HG03432 (cell line): ENCODE results near the gene DCDC2B.

Experiments
- ATAC-seq: cut with Tn5 transposase; IDR thresholded peaks from one replicate; pipeline ENCODE4 v1.9.1; 2021; ENCODE audit warnings: mild to moderate bottlenecking, moderate library complexity; ENCODE audit not compliant: unreplicated experiment

DCDC2B gene

DNA sequence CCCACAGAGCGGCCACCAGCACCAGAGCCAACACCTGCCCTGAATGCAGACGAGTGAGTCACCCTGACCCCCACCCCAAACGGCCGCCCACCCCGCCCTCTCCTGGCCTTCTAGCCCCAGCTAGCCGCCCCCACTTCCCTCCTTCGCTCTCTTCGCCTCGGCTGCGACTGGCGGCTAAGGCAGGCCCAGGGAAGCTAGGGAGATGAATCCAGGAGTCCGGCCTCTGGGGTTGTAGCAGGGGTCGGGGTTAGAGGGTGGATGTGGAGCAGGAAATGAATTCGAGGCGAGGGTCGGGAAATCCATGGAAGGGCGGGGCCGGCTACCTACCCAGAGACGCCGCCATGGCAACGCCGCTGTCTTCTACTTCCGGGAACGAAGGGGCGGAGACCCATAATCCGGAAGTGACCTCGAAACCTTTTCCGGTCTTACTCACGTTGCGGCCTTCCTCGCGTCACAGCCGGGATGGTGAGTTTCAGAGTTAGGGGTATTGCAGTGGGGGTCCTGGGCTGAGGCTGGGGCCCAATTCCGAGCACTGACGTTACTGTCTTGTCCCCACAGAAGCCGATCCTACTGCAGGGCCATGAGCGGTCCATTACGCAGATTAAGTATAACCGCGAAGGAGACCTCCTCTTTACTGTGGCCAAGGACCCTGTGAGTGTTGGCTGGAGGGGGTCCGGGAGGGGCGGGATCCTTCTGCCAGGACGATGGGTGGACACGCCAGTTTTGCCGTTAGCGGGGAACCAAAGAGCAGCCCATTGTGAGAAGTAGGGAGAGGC, 13.3 kb downstream of the DCDC2B start, which contains the start of the genes EIF3I and TMEM234:
Gene EIF3I, plus strand, starts transcription at position 428 of the 776 bp plus-strand sequence. Its CDS starts 35 bp downstream, at position 463.
Gene TMEM234, minus strand, starts transcription at position 374 of the 776 bp plus-strand sequence. Its CDS starts 31 bp downstream, at position 343.
- ATAC-seq, result peak; percentile 88

DNA sequence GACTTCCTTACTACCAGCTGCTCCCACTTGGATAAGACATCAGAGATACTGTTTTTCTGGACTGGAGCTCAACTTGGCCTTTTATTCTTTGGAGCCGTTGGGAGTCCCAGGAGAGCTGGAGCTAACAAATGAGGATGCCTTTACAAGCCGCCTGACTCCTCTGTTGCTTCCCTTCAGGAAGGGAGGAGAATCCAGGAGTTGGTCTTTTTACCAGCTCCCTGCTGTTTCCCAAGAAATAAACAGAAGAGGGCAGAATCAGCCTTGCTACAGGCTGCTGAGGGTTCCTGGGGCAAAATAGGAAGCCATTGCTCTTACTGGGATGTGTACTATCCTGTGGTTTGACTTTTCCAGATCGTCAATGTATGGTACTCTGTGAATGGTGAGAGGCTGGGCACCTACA, 14.8 kb downstream of the DCDC2B start:
- ATAC-seq, result no peak

DNA sequence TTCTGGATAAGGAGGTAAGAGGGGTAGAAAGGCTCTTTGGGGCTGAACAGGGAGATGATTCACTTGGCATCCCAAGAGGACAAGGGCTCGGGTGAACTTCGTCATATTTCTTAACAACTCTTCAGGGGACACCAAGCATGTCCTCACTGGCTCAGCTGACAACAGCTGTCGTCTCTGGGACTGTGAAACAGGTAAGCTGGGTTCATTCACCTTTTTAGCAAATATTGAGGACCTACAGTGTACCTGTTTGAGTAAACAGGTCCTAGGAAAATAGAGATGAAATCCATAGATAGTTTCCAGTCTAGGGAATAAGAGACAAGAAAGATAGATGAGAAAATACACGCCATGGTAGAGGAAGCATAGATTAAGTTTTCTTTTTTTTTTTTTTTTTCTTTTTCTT, 15.4 kb downstream of the DCDC2B start:
- ATAC-seq, result no peak

DNA sequence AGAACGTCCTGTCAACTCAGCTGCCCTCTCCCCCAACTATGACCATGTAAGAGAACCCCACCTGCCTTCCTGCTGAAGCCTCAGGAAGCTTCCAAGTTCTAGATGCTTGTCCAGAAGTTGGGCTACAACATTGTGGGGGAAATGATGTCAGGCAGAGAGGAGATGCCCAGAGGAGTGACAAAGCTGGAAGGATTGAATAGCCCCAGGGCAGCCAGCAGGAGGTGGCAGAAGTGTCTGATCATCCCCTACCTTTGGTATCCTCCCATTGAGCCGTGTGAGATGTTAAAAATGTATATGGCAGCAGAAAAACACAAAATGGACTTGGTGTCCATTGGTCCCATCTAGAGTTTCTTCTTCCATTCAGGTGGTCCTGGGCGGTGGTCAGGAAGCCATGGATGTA, 19.9 kb downstream of the DCDC2B start:
- ATAC-seq, result no peak

DNA sequence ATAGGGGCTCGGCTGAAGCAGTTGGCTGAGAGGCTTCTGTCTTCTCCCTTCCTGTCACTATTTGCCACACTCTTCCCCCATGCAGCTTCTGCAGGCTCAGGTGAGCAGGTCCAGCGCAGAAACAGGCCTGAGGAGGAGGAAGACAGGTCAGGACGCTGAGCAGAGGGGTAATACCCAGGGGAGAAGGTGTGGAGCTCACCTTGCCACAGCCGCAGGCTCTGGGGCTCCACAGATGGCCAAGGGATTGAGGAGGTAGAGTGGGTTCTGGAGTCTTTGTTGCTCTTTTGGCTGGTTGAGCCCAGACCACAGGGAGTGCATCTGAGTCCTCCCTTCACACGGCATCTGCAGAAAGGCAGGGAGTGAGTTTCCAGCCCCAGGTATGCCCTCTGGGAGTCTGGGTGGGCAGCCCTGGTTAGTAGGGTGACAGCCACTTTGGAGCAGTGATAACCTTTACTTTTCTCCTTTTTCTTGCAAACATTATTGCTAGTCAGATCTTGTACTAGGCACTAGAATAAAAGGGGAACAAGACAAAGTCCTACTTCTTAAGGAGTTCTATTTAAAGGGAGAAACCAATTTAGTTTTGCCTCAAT, 23.0 kb downstream of the DCDC2B start:
- no peak for ATAC-seq

DNA sequence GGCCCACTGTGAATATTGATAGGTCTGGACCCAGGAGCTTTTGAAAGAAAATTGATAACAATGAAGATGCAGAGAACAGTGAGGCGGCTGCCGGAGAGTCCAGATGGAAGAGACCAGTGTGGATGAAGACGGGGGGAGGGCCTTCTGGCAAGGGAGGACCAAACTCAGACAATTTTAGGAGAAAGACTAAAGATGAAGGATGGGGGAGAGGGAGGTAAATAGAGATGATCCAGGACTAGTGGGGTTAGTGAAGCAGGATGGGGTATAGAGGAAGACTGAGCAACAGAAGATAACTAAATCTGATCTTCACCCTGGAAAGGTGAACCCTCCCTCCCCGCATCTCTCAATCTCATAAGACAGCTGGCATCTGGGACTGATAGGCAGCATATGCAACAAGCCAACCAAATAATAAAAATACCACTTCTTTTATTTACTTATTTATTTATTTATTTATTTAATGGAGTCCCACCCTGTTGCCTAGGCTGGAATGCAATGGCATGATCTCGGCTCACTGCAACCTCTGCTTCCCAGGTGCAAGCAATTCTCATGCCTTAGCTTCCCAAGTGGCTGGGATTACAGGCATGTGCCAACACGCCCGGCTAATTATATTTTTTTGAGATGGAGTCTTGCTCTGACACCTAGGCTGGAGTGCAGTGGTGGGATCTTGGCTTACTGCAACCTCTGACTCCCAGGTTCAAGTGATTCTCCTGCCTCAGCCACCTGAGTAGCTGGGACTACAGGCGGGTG, 23.8 kb downstream of the DCDC2B start:
- no peak for ATAC-seq

DNA sequence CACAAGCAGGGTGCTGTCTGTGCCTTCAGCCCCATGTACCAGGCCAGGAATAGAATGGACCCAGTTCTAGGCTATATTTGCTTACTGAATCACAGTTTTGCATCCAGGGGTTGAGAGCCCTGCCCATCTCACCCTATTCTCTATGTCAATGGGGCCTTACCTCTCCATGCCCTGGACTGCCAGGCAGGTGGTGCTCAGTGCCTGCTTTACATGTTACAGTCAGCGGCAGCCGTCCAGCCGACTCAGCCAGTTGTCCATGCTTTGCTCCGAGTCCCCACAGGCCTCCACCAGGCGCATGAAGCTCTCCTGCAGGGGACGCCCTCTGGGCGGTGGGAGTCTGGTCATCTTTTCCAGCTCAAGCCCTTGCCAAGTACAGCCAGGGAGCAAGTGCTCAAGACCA, 25.9 kb downstream of the DCDC2B start:
- no peak for ATAC-seq

DNA sequence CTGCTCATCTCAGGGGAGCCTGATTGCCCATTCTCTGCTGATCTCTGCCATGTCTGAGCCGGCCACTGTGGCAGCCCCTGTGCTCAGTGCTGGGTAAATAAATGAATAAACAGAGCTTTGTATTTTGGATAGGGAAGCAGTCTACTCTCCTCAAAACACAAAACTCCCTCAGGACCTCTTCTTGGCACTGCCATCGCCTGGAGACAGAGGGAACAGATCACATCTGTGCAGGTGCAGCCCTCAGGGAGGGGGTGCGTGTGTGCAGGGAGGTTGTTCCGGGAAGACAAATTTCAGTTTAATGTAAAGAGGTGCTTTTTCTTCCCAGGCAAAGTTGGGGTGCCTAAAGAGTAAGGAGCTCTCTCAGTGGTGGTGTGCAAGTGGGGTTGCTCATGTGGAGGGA, 30.4 kb downstream of the DCDC2B start:
- no peak for ATAC-seq

DNA sequence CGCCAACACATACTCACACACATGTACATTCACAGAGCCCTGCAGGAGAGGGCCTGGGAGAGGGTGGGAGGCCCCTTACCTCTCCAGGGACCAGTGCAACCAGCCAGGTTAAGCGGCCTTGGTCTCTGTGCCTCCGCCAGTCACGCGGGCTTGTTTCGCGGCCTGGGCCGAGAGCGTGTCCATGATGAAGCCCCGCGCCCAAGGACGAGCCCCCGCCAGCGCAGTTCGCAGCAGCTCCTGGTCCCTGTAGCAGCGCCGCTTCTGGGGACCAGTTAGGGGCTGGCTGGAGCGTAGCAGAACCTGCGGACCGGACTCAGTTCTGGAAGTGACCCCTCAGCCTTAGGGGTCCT, 30.9 kb downstream of the DCDC2B start:
- no peak for ATAC-seq

DNA sequence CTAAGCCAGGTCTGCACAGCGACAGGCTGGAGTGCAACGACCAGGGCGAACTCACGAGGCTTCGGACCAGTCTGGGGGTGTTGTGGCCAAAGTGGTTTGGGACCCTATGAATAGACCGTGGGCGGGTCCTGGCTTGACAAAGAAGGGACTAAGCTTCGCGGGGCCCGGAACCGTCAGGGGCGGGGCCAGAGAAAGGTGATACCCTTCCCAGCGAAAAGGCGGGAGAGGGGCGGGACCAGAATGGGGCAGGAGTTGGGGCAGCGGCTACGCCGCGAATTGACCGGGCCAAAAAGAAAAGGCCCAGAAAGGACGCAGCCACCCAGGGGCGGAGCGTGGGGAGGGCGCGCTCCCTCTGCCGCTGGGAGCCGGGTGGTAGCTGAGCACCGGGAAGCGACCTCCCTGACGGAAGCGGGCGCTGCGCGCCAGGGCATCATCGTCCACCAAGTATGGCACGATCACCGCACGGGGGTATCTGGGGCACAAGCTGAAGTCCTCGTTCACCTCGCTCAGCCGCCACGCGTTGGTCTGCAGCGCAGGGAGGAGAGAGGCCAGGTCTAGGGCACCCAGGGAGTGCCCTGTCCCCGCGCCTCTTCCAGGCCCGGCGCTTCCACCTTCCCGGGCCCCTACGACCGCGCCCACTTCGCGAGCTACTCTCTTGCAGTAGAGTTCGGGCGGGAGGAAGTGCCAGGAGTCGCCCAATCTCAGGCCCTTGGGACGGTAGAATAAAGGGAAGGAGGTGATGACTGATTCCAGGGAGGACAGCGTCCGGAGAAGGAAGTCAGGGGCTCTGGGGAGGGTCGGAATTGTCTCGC, 31.5 kb downstream of the DCDC2B start:
- ATAC-seq, result peak; percentile 66

DNA sequence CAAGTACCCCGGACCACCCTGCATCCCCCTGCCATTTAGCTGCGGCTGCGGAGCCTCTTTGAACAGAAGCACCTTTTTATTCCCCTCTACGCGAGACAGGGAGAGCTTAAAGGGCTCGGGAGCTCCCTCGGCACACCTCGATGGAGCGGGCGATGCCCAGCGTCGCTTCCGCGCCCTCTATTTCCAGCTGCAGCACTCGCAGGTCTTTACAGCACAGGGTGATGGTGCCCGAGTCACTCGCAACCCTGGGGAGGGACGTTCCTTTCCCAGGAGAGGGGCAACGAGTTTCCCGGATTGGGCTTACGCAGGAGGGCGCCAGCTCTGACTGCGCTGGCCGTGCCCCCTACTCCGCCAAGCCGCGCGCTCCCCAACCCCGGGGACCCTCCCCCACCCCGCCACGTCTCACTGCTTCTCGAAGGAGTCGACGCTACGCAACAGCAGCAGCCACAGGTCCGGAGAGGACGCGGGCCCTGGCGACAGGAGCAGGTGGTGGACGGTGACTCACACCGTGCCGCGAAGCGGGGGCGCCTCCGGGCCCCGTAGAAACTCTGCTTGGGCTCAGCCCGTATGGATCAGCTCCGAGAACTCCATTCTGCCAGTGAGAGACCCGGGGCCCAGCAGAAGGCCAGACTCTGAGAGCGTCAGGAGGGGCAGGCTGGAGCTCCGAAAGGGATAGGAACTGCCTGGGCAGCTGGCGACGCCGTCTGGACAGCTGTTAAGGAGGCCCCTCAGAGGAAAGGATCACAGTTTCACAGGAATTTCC, 32.3 kb downstream of the DCDC2B start:
- peak; percentile 56 for ATAC-seq

DNA sequence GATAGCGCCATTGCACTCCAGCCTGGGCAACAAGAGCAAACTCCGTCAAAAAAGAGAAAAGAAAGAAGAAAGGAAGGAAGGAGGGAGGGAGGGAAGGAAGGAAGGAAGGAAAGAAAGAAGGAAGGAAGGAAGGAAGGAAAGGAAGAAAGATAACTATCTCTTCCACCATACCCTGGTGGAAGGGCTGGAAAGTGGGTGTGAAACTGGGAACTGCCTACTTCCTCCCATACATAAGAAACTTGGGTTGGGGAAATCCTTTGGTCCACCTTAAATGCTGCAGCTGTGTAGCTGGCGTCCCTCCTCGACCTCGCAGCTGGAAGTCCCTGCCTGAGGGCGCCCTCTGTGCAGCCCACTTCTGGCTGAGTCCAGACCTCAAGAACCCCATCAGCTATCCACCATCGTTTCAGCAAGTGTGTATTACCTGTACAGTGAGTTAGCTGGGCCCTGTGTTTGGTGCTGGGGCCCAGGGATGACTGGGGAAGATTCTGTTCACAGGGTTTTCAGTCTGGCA, 33.5 kb downstream of the DCDC2B start:
- no peak for ATAC-seq

DNA sequence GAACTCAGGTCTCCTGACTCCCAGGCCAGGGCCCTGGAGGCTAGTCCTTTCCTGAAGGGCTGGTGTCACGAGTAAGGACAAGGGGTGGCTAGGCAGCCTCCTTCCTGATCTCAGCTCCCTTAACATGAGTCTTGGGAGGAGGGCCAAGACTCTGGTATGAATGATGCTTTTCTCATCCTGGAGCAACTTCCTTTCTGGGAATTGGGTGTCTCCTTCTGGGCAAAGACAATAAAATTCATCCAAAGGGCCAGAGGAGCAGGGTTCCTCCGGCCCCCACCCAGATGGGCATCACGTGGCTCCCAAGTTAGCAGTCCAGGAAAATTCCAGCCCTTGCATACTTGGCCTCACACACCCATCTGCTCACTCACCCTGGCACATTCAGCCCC, 38.0 kb downstream of the DCDC2B start, which contains the start of gene FAM167B:
Gene FAM167B, plus strand, starts transcription at position 335 of the 386 bp plus-strand sequence. CDS start 200 bp downstream, outside the sequence.
- no peak for ATAC-seq

DNA sequence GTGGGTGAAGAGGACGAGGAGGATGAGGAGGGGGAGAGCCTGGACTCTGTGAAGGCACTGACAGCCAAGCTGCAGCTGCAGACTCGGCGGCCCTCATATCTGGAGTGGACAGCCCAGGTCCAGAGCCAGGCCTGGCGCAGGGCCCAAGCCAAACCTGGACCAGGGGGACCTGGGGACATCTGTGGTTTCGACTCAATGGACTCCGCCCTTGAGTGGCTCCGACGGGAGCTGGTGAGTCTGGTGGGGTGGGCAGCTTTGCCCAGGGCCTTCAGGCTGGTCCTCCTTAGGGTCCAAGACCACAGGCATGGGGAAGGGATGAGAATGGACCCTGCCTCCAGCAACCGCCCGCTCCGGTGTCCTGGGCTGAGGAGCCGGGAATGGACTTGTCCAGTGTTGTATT, 38.6 kb downstream of the DCDC2B start:
- ATAC-seq, result no peak

DNA sequence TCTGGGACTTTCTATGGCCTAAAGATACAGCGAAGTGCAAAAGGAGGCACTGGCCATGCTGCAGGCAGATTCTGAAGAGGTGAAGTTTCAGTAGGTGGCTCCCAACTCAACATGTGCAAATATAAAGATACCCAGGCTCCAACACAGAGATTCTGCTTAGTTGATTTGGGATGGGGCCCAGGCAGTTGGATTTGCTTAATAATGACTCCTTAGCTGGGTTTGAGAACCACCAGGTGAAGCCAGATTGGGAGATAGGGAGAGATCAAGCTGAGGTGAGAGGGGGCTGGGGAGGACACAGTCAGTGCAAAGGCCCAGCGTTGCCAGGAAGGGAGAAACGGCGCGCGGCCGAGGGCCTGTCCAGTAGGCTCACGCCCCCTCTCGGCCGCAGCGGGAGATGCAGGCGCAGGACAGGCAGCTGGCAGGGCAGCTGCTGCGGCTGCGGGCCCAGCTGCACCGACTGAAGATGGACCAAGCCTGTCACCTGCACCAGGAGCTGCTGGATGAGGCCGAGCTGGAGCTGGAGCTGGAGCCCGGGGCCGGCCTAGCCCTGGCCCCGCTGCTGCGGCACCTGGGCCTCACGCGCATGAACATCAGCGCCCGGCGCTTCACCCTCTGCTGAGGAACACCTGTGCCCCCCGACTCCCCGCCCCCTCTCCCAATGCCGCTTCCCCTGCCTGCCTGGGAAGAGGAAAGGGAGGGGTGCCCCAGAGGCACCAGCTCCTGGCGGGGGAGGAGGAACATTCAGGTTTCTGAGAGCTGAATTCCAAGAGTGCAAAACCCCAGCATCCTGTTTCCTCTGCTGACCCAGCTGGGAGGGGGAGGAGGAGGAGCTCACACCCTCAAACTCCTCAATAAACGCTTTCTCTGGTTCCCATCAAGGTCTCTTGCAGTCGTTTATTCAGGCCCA, 39.3 kb downstream of the DCDC2B start:
- peak; percentile 45 for ATAC-seq

DNA sequence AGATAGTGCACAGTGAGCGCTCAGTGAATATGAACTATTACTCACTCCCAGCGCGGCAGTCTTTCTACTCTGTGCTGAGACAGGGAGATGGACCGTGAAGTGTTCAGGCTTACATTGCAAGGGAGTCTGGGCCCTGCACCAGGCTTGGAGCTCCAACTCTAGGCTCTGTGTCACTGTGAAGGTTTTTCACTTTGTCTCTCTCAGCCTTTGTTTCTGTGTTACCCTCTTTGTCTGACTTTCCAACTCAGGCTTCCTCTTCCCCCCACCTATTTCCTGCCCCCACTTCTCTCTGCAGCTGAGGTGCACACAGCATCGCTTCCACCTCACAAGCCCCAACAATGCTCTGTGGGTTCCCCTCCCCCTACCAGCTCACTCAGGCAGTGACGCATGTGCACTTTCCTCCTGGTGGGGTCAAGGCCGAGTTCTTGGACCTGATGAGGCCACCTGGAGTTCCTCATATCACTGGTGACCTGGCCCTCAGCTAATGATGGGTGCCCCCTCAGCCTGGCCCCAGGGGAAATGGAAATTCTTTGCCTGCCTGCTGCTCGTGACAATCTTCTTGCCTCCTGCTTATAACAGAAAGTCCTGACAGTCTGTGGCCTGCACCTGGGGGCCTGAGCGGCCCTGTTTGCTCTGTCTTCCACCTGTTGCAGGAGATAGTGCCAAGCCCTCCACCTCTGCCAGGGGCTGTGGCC, 41.1 kb downstream of the DCDC2B start:
- peak; percentile 55 for ATAC-seq

DNA sequence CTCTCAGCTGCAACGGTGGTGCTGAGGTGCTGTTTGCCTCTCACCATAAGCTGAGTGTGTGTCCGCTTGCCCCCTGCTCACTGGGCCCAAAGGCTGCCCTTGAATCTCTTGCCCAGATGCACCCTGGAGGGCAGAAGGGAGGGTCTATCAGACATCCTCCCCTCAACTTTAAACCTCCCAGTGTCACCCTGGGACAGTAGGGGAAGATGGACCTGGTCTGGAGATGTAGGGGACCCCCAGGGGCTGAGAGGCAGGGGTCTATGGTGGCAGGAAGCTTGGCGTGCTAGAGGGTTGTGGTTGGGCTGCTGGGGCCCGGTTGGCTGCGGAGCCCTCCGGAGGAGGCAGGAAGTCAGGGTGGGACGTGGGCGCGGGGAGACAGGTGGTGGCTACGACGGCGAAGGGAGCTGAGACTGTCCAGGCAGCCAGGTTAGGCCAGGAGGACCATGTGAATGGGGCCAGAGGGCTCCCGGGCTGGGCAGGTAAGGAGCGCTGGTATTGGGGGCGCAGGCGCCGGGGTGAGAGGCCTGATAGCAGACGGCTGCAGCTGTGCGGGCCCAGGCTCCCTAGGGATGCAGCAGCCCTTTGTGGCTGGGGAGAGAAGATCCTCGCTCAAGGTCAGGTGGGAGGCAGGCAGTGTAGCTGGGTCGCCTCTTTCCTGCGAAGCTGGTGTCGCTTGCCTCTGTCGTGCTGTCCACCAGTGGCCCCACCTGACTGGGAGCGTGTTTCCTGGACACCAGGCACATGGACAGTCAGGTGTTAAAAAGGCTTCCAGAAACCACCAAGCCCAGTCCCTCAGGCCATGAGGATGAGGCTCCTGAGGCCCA, 42.2 kb downstream of the DCDC2B start, which contains the start of gene LCK:
Gene LCK, plus strand, starts transcription at position 373 of the 824 bp plus-strand sequence. CDS start 23,065 bp downstream, outside the sequence.
- ATAC-seq, result peak; percentile 35
